OCI-M1 (cell line): ENCODE results near the gene ABCG4.
"Not testable (repeated sequence)": the region's sequence is repeated elsewhere in the genome, so short reads cannot be mapped to it uniquely, and the experiment has no call there.

Experiments
- DNase-seq: peaks from one replicate; lab custom pipeline; 2025; lab: John Stamatoyannopoulos, UW

Gene ABCG4

DNA sequence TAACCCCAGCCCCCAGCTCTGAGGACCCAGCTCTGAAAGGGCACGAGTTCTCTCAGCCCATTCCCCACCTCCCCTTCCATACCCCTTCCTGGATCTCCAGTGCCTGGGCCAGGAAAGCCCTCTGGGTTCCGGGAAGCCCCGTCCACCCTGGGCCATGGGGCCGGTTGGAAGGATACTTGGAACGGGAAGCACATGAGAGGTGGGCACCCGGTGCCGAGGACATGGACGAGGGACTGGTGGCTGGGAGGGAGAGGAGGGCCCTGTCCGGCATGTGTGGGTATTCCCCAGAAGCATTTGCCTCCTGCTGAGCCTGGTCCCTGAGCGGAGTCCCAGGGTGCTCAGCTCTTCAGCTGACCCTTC, 32.6 kb upstream of the ABCG4 start:
- DNase-seq, result no peak

GRCh38 chr11:119116601-119117000, 32.3 kb upstream of the ABCG4 start:
- DNase-seq, result no peak

- no peak for DNase-seq
Observed at GRCh38 chr11:119117004-119117706, 31.7 kb upstream of the ABCG4 start.

DNA sequence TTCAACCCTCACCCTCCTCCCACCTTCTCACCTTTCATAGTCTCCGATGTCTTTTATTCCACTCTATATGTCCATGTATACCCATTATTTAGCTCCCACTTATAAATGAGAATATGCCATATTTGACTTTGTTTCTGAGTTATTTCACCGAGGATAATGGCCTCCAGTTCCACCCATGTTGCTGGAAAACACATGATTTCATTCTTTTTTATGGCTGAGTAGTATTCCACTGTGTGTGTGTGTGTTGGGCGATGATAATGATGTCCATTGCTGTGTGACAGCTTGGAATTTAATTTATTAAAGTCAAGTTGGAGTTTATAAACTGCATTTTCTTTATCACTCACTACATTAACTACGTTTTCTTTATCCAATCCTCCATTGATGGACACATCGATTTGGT, 30.6 kb upstream of the ABCG4 start:
- no peak for DNase-seq

- no peak for DNase-seq
Observed at GRCh38 chr11:119118946-119119345, 29.9 kb upstream of the ABCG4 start.

DNA sequence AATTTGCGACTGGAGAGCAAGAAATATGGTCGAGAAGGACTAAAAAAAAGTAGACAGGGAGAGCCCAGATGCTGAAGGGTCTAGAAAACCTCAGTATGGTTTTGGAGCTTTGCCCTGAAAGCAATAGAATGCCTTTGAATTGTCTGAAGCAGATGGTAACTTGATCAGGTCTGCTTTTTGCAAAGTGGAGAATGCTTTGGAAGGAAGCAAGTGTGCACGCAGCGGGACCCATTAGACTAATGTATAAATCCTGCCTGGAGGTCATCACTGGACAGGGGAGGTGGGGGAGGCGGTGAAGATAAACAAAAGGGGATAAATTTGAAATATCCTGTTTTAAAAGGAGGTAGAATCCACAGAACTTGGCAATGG, 28.2 kb upstream of the ABCG4 start:
- peak; percentile 72 for DNase-seq

- DNase-seq, result peak; percentile 100
Observed at GRCh38 chr11:119121008-119121810, 27.6 kb upstream of the ABCG4 start, which contains the start of gene HINFP. Gene HINFP (plus strand): TSS chr11:119121580. CDS start chr11:119126945, 5,365 bp downstream.

DNA sequence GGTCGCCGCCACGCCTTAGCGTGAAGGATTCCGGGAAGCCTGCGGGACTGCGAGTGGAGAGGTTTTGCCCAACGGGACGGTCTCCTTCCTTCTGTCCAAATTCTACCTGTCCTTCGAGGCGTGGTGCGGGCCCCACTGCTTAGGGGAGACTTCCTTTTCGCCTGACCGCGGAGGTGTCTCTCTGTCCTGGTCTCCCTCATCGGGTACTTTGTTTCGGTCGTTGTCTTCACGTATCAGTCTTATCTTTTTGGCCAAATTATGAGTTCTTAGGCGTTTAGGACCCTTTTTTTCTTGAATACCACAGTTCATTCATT, 27.1 kb upstream of the ABCG4 start:
- peak; percentile 63 for DNase-seq

- DNase-seq, result no peak
Observed at GRCh38 chr11:119125821-119126220, 23.0 kb upstream of the ABCG4 start.

- DNase-seq, result no peak
Observed at GRCh38 chr11:119126675-119127268, 22.1 kb upstream of the ABCG4 start.

DNA sequence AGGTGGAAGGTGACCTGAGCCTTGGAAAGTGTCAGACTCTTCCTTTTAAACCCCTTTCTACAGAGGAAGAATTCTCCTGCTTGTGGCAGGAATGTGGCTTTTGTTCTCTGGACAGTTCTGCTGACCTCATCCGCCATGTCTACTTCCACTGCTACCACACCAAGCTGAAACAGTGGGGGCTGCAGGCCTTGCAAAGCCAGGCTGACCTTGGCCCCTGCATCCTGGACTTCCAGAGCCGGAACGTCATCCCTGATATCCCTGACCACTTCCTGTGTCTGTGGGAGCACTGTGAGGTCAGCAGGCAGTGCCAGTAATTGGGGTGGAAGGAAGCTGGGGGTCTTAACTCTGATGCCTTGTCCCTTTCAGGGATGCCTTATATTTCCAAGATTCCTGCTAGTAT, 18.2 kb upstream of the ABCG4 start:
- no peak for DNase-seq

DNA sequence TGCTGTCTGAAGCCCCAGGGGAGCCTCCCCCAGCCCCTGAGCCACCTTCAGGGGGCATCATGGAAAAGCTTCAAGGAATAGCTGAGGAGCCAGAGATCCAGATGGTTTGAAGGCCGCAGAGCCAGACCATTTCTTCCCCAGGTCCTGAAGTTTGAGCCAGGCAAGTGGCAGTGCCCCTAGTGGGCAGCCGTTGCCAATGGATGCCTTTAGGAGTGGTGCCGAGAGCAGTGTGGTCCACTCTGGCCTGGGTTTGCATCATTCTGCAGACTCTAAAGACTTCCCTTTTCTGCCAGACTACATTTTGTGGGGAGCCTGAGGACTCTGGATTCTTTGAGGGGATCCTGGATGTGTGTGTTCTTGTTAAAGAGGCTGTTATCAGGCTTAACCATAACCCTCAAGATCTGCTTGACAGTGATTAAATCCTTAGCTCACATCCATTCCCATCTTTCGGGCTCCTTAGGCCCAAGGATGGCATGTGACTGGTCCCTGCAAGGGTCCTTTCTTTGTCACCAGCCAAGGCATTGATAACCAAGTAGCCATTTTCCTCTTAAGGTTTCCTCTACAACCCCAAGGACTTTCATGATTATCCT, 14.4 kb upstream of the ABCG4 start:
- peak; percentile 61 for DNase-seq

DNA sequence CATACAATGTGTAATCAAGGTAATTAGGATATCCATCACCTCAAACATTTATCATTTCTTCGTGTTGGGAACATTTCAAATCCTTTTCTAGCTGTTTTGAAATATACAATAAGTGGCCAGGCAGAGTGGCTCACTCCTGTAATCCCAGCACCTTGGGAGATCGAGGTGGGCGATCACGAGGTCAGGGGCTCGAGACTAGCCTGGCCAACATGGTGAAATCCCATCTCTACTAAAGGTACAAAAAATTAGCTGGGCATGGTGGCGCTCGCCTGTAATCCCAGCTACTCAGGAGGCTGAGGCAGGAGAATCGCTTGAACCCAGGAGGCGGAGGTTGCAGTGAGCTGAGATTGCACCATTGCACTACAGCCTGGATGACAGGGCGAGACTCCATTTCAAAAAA, 9.6 kb upstream of the ABCG4 start:
- DNase-seq, result not testable (repeated sequence)

GRCh38 chr11:119144825-119145486, 3.9 kb upstream of the ABCG4 start:
- DNase-seq, result peak; percentile 84

GRCh38 chr11:119145551-119145950, 3.3 kb upstream of the ABCG4 start:
- DNase-seq, result no peak

DNA sequence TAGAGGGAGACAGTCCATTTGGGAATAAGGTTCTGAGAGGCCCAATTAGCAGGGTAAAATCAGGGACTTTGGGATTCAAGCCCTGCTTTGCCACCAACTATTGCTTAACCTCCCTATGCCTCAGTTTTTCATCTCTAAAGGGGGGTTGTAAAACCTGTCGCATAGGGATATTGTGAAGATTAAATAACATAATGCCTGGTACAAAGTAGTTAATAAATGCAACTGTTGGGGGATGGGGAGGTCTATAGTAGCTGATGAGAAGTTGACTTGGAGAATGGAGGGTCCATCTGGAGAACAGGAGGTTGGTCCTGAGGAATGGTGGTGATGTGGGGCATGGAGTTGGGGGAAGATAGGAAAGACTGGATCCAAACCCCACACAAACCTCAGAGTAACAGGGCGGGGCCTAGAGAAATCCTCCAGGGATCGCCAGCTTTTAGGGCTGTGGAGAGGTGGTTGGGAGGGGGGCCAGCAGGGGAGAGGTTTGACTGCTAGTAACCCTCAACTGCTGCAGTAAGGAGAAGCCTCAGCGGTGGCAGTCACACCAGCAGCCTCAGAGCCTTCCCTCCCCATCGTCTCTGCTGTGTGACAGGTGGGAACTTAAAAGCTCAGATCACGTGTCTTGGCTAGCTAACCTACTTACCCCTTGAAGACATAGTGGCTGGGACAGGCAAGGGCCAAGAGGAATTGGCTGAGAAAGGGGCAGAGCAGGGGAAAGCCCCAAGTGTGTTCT, 1.1 kb upstream of the ABCG4 start:
- no peak for DNase-seq

DNA sequence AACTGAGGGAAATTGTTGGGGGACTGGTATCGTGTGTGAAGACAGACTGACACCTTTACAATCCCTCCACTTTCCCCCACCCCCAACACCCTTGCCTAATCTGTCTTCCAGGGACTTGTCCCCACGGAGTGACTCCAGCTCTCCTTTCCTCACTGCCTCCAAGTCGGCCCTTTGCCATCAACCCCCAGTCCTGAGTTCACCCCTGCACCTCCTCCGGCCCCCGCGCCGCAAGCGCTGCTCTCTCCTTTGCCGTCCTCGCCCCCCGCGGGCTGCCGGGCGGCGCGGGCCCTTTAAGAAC, 183 bp upstream of the ABCG4 start:
- no peak for DNase-seq

DNA sequence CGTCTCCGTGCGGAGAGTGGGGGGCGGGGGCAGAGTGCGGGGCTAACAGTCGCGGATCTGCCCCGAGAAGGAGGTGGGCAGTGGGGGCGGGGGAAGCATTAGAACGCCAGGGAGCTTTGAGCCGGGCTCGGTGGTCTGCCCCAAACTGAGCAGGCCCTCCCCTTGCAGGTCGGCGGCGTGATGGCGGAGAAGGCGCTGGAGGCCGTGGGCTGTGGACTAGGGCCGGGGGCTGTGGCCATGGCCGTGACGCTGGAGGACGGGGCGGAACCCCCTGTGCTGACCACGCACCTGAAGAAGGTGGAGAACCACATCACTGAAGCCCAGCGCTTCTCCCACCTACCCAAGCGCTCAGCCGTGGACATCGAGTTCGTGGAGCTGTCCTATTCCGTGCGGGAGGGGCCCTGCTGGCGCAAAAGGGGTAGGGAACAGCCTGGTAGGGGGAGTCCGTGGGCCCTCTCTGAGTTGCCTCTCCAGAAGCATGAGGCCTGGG, 979 bp downstream of the ABCG4 start:
- DNase-seq, result no peak

GRCh38 chr11:119152043-119152442, 3.2 kb downstream of the ABCG4 start:
- no peak for DNase-seq

GRCh38 chr11:119152604-119153003, 3.8 kb downstream of the ABCG4 start:
- no peak for DNase-seq

DNA sequence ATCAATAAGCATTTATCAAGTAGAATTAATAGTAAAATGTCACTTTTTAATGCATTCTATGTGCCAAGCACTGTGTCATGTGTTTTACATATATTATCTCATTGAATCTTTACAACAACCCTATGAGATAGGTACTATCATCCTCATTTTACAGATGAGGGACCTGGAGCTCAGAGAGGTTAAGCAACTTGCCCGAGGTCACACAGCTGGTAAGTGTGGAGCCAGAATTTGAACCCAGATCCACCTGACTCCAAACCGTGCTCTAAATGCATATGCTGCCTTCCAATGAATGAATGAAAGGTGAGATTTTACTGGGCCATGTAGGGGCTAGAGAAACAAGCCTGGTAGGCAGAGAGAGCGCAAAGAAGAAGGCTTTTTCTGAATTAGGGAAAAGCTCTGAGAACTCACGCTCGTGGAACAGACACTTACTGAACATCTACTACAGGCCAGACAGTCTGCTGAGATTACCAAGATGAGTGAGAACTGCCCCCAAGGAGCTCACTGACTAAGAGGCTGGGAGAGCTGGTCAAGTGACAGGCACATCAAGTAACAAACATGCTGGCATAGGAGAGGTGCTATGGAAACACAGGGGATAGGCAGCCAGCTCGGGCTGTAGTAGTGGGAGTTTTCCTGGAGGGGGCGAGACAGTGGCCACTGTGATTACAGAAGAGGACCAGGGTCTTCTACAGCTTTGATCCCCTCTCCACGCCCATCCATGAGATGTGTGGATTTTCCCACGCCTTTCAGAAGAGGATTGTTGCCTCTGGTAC, 4.4 kb downstream of the ABCG4 start:
- no peak for DNase-seq
